ENCODE results near the gene FBXO15.

FBXO15 gene

GRCh38 chr18:74123200-74123599 is 24.4 kb downstream of the FBXO15 start:
- no peak overlapping the region for H3K4me3 ChIP-seq (ENCODE audit: low read length)
- no peak for DNase-seq (ENCODE audit: low read depth)
- TF ChIP-seq CTCF (conservative IDR thresholded peaks at IDR 0.05; ENCODE audit: low read depth, low read length): no peak

- no peak for DNase-seq (ENCODE audit: low read depth)
- no peak overlapping the region for H3K4me3 ChIP-seq (ENCODE audit: low read length)
- peak; percentile 78 for TF ChIP-seq CTCF (conservative IDR thresholded peaks at IDR 0.05; ENCODE audit: low read depth, low read length)
These were observed 30.7 kb downstream of the FBXO15 start for GRCh38 chr18:74116633-74117554.

- no peak overlapping the region for H3K4me3 ChIP-seq (ENCODE audit: low read length)
- no peak for TF ChIP-seq CTCF (conservative IDR thresholded peaks at IDR 0.05; ENCODE audit: low read depth, low read length)
- peak; percentile 18 for DNase-seq (ENCODE audit: low read depth)
These were observed 32.6 kb downstream of the FBXO15 start for GRCh38 chr18:74115046-74115445.

- DNase-seq (ENCODE audit: low read depth): peak; percentile 68
- TF ChIP-seq CTCF (conservative IDR thresholded peaks at IDR 0.05; ENCODE audit: low read depth, low read length): no peak
- no peak overlapping the region for H3K4me3 ChIP-seq (ENCODE audit: low read length)
These were observed 33.5 kb downstream of the FBXO15 start for GRCh38 chr18:74114116-74114515.

GRCh38 chr18:74113711-74114110 is 33.9 kb downstream of the FBXO15 start:
- no peak for DNase-seq (ENCODE audit: low read depth)
- TF ChIP-seq CTCF (conservative IDR thresholded peaks at IDR 0.05; ENCODE audit: low read depth, low read length): no peak

GRCh38 chr18:74110976-74111375 is 36.7 kb downstream of the FBXO15 start:
- DNase-seq (ENCODE audit: low read depth): no peak
- no peak for TF ChIP-seq CTCF (conservative IDR thresholded peaks at IDR 0.05; ENCODE audit: low read depth, low read length)
- H3K4me3 ChIP-seq (ENCODE audit: low read length): no peak overlapping the region

More at GRCh38 chr18:74113711-74114110, 33.9 kb downstream of the FBXO15 start:
- H3K4me3 ChIP-seq (ENCODE audit: low read length): no peak overlapping the region

GRCh38 chr18:74110149-74110548 is 37.5 kb downstream of the FBXO15 start:
- DNase-seq (ENCODE audit: low read depth): no peak
- H3K4me3 ChIP-seq (ENCODE audit: low read length): no peak overlapping the region
- no peak for TF ChIP-seq CTCF (conservative IDR thresholded peaks at IDR 0.05; ENCODE audit: low read depth, low read length)

Measured in retinal pigment epithelial cell (primary cell).